T-helper 1 cell treated with Interleukin-12 subunit alpha and Interleukin-12 subunit beta and Interleukin-4 antibody, amounts not matched to agents 30 μg/mL and 1 μg/mL, for 36 hours (primary cell): ENCODE results near the gene SLC27A5.
"Not testable (repeated sequence)": the region's sequence is repeated elsewhere in the genome, so short reads cannot be mapped to it uniquely, and the experiment has no call there.

Experiments used
- H3K27ac Mint-ChIP-seq: one replicate; pipeline ENCODE4 v1.8.0; 2021; ENCODE audit warnings: mild to moderate bottlenecking, mixed read lengths
- H3K27me3 Mint-ChIP-seq: one replicate; pipeline ENCODE4 v1.8.0; 2021; ENCODE audit warnings: low read depth, mixed read lengths
- H3K36me3 Mint-ChIP-seq: one replicate; pipeline ENCODE4 v1.8.0; 2021; ENCODE audit warnings: low read depth, mixed read lengths
- H3K4me1 Mint-ChIP-seq: one replicate; pipeline ENCODE4 v1.8.0; 2021; ENCODE audit warnings: low read depth, mixed read lengths
- H3K4me3 Mint-ChIP-seq: one replicate; pipeline ENCODE4 v1.8.0; 2021; ENCODE audit warnings: mild to moderate bottlenecking, moderate library complexity, mixed read lengths
- H3K9me3 Mint-ChIP-seq: one replicate; pipeline ENCODE4 v1.8.0; 2021; ENCODE audit warnings: mixed read lengths

Gene SLC27A5

DNA sequence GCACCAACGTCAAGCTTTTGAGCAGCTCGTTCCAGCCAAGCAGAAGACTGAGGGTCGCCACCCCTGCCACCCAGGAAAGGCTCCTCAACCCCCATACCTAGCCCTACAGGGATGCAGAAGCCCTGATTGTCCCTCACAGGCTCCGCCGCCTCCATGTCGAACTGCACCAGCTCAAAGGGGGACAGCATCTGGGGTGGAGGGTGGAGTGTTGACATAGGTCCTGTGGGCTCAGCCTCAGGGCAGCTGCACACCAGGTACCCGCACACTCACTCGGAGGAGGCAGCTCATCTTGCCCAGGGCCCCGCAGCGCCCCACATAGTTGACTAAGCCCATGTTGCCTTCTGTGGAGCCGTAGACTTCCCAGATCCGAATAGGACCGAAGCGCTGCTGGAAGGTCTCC, 11.6 kb downstream of the SLC27A5 start:
- Mint-ChIP-seq H3K4me3 (no peak overlapping the region), H3K27me3 (no peaks in the 10 kb centered on the region), H3K9me3 (peaks cover 11% of the 10 kb centered on the region), H3K4me1 (peaks cover 19% of the 10 kb centered on the region), H3K36me3 (no peaks in the 10 kb centered on the region), H3K27ac (no peak overlapping the region)

DNA sequence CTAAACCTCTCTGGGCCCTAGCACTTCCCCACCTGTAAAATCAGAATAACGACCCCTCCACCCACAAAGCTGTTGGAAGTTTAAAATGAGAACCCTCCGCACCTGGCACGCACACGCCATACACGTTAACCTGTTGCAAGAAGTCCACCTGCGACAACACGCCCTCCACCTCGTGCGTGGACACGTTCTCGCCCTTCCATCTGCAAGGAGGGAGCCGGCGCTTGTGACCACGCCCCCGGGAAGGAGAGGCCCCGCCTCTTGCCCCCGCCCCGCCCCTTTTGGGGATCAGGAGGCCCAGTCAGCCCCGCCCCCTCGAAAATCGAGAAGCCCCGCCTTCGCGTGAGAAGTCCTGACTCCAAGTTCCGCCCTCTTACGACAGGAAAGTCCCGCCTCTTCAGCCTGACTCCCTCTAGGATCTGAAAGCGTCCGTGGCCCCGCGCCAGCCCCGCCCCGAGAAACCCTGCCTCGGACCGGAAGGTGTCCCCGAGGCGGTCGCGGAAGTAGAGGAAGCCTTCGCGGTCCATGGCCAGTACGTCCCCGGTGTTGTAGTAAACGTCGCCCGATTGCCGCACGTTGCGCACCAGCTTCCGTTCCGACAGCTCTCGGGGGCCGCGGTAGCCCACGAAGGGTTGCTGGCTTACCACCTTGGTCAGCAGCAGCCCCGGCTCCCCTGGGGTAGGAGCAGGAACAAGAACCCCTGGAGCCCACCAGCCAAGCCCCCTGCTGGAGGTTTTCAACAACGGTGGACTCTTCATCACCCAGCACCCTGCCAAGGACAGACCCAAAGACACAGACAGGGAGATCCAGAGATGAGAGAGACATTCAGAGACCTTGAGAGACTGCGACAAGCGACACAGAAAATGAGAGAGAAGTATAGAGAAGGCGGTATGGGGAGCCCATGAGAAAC, 12.5 kb downstream of the SLC27A5 start:
- Mint-ChIP-seq H3K27ac (peak overlapping the region; percentile 81), H3K36me3 (no peaks in the 10 kb centered on the region), H3K4me1 (peaks cover 19% of the 10 kb centered on the region), H3K27me3 (no peaks in the 10 kb centered on the region), H3K4me3 (peak overlapping the region; percentile 97), H3K9me3 (peaks cover 11% of the 10 kb centered on the region)

GRCh38 chr19:58498316-58499020, 13.3 kb downstream of the SLC27A5 start:
- peak overlapping the region; percentile 81 for H3K27ac Mint-ChIP-seq
- no peaks in the 10 kb centered on the region for H3K36me3 Mint-ChIP-seq
- peak overlapping the region; percentile 97 for H3K4me3 Mint-ChIP-seq
- peaks cover 19% of the 10 kb centered on the region for H3K4me1 Mint-ChIP-seq
- H3K9me3 Mint-ChIP-seq: peaks cover 11% of the 10 kb centered on the region
- no peaks in the 10 kb centered on the region for H3K27me3 Mint-ChIP-seq

- Mint-ChIP-seq H3K4me1 (peaks cover 19% of the 10 kb centered on the region), H3K27ac (no peak overlapping the region), H3K27me3 (no peaks in the 10 kb centered on the region), H3K9me3 (peaks cover 11% of the 10 kb centered on the region), H3K4me3 (peak overlapping the region; percentile 17), H3K36me3 (no peaks in the 10 kb centered on the region)
Observed at GRCh38 chr19:58497634-58498170, 14.1 kb downstream of the SLC27A5 start.

DNA sequence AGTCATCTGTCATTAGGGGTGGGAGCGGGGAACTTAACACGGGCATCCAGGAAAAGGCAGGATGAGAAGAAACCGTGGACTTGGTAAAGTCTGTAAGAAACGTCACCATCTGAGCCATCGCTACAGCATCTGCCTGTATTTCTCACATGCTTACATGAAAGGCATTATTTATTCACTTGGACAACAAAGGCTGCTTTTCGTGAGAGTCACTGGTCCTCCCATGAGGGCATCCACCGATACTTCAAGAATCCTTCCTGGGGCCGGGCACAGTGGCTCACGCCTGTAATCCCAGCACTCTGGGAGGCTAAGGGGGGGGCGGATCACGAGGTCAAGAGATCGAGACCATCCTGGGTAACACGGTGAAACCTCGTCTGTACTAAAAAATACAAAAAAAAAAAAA, 19.5 kb downstream of the SLC27A5 start:
- Mint-ChIP-seq H3K4me1 (peaks cover 6% of the 10 kb centered on the region), H3K27me3 (no peaks in the 10 kb centered on the region), H3K9me3 (no peaks in the 10 kb centered on the region), H3K27ac (no peak overlapping the region), H3K4me3 (no peak overlapping the region), H3K36me3 (peaks cover 2% of the 10 kb centered on the region)

GRCh38 chr19:58491393-58491792, 20.4 kb downstream of the SLC27A5 start:
- Mint-ChIP-seq H3K9me3 (no peaks in the 10 kb centered on the region), H3K4me3 (no peak overlapping the region), H3K27me3 (no peaks in the 10 kb centered on the region), H3K27ac (peak overlapping the region; percentile 69), H3K4me1 (peaks cover 6% of the 10 kb centered on the region), H3K36me3 (peaks cover 2% of the 10 kb centered on the region)

GRCh38 chr19:58484349-58484748, 27.4 kb downstream of the SLC27A5 start:
- H3K4me3 Mint-ChIP-seq, H3K4me1 Mint-ChIP-seq: not testable (repeated sequence)

GRCh38 chr19:58483776-58484175, 28.0 kb downstream of the SLC27A5 start:
- Mint-ChIP-seq H3K36me3 (peaks cover 4% of the 10 kb centered on the region), H3K27ac (no peak overlapping the region), H3K9me3 (no peaks in the 10 kb centered on the region), H3K4me3 (no peak overlapping the region), H3K4me1 (no peaks in the 10 kb centered on the region), H3K27me3 (no peaks in the 10 kb centered on the region)

More at GRCh38 chr19:58484349-58484748, 27.4 kb downstream of the SLC27A5 start:
- not testable (repeated sequence) for H3K27me3 Mint-ChIP-seq, H3K27ac Mint-ChIP-seq, H3K9me3 Mint-ChIP-seq, H3K36me3 Mint-ChIP-seq

- peak overlapping the region; percentile 20 for H3K27ac Mint-ChIP-seq
- H3K4me1 Mint-ChIP-seq: peaks cover 3% of the 10 kb centered on the region
- no peaks in the 10 kb centered on the region for H3K9me3 Mint-ChIP-seq
- H3K4me3 Mint-ChIP-seq: no peak overlapping the region
- no peaks in the 10 kb centered on the region for H3K27me3 Mint-ChIP-seq
- H3K36me3 Mint-ChIP-seq: peaks cover 4% of the 10 kb centered on the region
Observed at GRCh38 chr19:58482372-58482771, 29.4 kb downstream of the SLC27A5 start.

DNA sequence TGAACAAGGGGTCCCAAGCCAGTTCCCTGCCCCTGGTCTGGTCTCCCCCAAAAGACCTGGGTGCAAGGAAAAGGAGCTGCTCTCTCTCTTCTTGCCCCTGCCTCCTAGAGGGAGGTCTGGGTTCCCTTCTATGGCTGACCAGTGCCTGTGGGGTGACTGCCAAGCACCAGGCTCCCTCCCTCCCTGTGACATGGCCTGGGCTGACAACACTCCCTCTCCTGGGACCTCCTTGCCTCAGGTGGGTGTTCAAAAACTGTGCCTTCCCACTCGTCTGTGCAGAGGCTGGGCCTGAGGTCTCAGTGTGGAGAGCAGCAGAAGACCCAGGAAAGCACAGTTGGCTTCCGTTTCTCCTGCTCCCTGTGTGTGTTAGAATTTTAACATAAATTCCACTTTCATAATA, 31.0 kb downstream of the SLC27A5 start:
- Mint-ChIP-seq H3K9me3 (no peaks in the 10 kb centered on the region), H3K27me3 (no peaks in the 10 kb centered on the region), H3K4me3 (no peak overlapping the region), H3K27ac (no peak overlapping the region), H3K4me1 (peaks cover 11% of the 10 kb centered on the region), H3K36me3 (peaks cover 4% of the 10 kb centered on the region)

- H3K4me3 Mint-ChIP-seq: no peak overlapping the region
- H3K9me3 Mint-ChIP-seq: no peaks in the 10 kb centered on the region
- H3K27me3 Mint-ChIP-seq: no peaks in the 10 kb centered on the region
- H3K36me3 Mint-ChIP-seq: peaks cover 4% of the 10 kb centered on the region
- H3K4me1 Mint-ChIP-seq: peaks cover 11% of the 10 kb centered on the region
- no peak overlapping the region for H3K27ac Mint-ChIP-seq
Observed at GRCh38 chr19:58480481-58480830, 31.3 kb downstream of the SLC27A5 start.

DNA sequence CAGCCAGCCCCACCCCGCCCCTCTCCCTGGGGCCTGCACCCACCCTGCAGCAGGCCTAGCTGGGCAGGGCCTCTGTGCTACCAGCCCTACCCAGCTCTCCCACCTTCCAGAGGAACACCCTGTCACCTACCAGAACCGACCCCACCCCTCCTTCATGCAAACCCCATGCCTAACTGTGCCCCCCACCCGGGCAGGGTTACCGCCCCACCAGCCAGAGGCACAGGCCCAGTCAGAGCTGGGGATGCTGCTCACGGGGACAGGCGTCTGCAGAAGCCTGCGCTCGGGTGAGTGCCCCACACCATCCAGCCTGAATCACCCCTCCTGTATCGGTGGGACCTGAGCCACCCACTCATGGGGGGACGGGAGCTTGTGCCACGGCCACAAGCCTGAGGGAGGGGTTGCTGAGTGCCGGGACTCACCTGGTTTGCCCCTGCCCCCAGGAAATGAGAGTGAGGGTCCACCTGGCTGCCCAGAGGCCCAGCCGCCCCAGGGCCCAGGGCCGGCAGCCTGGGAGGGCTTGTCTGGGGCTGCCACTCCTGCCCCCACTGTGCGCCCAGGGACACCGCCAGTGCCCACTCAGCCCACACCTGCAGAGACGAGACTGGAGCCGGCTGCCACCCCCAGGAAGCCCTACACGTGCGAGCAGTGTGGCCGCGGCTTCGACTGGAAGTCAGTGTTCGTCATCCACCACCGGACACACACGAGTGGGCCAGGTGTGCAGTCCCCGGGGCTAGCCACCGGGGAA, 31.9 kb downstream of the SLC27A5 start:
- Mint-ChIP-seq H3K9me3 (no peaks in the 10 kb centered on the region), H3K4me1 (peaks cover 15% of the 10 kb centered on the region), H3K27ac (no peak overlapping the region), H3K36me3 (peaks cover 4% of the 10 kb centered on the region), H3K27me3 (no peaks in the 10 kb centered on the region), H3K4me3 (no peak overlapping the region)

DNA sequence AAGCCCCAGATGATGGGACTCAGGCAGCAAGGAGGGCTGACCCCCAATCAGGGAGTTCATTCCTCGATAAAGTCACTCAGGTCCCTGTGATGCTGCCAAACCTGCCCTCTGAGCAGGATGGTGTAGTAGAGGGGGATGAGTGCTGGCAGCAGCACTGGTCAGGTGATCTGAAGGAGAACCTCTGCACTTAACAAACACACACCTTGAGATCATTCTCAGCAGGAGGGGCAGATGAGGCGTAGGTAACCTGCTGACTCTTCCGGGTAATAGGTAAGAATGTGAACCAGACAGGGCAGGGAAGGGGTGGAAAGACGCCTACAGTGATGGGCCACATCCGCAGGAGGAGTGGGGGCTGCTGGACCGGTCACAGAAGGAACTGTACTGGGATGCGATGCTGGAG, 32.5 kb downstream of the SLC27A5 start:
- no peak overlapping the region for H3K27ac Mint-ChIP-seq
- H3K4me1 Mint-ChIP-seq: peaks cover 19% of the 10 kb centered on the region
- H3K36me3 Mint-ChIP-seq: peaks cover 4% of the 10 kb centered on the region
- no peaks in the 10 kb centered on the region for H3K9me3 Mint-ChIP-seq
- H3K27me3 Mint-ChIP-seq: no peaks in the 10 kb centered on the region
- no peak overlapping the region for H3K4me3 Mint-ChIP-seq

- no peak overlapping the region for H3K27ac Mint-ChIP-seq
- no peaks in the 10 kb centered on the region for H3K9me3 Mint-ChIP-seq
- peaks cover 21% of the 10 kb centered on the region for H3K4me1 Mint-ChIP-seq
- H3K4me3 Mint-ChIP-seq: no peak overlapping the region
- peaks cover 1% of the 10 kb centered on the region for H3K36me3 Mint-ChIP-seq
- no peaks in the 10 kb centered on the region for H3K27me3 Mint-ChIP-seq
Observed at GRCh38 chr19:58477871-58478270, 33.9 kb downstream of the SLC27A5 start.
